HG03108 (cell line): ENCODE data around the gene B4GAT1.
"Not testable (repeated sequence)": the region's sequence is repeated elsewhere in the genome, so short reads cannot be mapped to it uniquely, and the experiment has no call there.

Experiments used
- ATAC-seq: cut with Tn5 transposase; IDR thresholded peaks from one replicate; pipeline ENCODE4 v1.9.1; 2021; ENCODE audit warnings: moderate library complexity; ENCODE audit not compliant: unreplicated experiment

B4GAT1 gene

DNA sequence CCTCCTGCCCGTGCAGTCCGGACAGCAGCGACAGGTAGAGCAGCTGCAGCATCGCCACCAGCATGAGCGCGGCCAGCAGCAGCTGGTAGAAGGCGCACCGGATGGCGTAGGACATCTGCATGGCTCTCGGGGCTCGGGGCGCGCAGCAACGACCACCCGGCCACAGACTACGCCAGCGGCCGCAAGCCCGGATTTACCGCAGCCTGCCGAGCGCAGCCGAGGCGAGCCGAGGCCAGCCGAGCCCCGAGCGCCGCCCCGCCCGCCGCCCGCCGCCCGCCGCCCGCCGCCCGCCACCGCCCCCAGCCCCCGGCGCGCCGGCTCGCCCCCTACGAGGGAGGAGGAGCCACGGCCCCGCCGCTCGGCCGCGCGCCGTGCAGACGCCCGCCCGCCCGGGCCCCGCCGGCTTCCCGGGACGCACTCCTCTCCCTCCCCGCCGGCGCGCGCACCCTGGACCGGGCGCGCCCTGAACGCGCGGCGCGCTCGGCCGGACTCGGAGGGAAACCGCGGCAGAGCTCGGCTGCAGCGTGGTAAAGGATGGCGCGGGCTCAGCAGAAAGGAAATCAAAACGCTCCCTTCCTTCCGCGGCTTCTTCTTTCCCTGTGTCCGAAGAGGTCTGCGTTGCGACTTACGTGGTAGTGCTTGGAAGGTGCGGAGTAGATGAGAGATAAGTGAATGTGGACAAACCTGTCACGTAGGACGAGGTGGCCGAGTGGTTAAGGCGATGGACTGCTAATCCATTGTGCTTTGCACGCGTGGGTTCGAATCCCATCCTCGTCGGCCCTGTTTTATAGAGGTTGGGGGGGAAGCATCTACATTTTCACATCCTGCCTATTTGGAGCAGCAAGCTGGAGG lies at the start of gene B4GAT1:
Gene B4GAT1 (minus strand): TSS at position 205 of the 852 bp plus-strand sequence. CDS start 84 bp downstream, at position 121.
- ATAC-seq, result no peak

DNA sequence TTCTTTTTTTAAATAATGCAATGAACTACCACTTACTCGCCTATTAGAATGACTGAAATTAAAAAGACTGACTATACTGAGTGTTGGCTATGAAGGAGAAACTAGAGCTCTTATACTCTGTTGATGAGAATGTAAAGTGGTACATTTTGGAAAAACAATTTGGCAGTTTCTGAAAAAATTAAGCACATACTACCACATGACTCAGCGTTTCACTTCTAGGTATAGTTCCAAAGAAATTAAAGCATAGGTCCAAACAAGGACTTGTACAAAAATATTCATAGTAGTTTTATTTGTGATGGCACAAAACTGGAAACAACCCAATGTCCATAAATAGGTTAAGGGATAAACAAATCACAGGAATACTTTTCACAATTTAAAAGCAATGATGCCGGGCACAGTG lies 46.5 kb upstream of the B4GAT1 start:
- ATAC-seq, result no peak

DNA sequence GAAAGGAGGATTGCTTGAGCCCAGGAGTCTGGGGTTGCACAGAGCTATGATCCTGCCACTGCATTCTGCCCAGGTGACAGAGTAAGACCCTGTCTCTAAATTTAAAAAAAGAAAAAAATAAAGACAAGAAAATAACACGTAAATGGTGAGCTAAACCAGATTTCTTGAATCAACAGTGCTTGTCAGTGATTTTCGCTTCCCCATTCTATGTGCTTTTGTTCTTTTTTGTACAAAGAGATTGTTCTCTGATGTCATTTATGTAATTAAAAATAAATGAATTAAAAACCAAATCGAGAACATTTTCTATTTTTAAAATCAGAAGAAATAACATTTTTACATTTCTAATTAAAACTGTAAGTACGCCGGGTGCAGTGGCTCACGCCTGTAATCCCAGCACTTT lies 43.9 kb upstream of the B4GAT1 start:
- no peak for ATAC-seq

DNA sequence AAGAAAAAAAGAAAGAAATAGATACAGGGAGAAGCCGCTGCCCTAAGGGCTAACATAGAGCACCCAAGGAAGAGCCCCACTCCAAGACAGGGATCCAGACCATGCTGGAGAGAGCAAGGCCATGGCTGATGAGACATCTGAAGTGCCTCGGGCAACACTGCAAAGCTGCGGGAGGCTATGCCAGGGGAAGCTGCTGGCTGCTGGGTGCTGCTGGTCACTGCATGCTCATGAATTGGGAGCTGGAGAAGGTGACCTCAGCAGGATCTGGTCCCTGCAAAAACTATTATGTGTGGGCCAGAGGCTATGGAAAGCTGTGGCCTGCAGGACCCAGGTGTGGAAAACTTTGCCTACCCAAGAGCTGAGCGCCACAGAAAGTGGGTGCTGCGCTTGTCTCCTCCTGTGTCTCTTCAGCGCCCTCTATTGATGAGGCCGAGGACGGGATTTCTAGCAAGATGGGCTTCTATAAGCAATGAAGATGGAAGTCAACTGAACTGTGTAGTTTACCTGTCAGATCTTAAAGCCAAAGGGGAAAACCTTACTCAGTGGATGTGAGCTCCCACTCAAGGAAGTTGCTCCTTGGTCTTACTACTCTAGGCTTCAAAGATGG lies 41.5 kb upstream of the B4GAT1 start:
- ATAC-seq, result no peak

DNA sequence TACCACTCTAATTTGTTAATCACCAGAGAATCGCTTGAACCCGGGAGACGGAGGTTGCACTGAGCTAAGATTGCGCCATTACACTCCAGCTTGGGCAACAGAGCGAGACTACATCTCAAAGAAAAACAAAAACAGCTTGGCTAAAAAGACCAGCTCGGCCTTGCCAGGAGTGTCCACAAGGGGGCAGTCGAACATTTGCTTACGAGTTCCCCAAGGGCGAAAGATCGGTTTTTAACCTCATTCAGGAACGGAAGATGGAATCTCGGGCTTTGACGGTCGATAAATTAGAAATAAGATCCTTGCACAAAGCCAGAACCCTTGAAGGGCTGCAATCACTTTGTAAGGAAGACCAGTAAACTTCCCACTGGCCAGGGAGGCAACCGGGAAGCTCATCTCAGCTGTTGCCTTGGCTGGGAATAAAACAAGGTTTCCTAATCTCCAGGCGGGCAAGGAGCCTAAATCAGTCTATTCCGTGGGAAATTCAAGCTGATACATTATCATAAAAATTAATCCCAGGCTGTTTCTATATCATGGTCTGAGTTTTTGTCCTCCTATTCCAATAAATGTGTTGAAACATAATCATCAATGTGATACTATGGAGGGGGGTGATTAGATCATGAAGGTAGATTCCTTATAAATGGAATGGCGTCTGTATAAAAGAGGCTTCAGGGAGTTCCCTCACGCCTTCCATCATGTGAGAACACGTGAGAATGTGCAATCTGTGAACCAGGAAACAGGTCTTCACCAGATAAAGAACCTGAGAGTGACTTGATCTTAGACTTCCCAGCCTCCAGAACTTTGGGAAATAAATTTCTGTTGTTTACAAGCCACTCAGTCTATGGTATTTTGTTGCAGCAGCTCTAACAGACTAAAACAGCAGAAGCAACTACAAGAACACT lies 39.0 kb upstream of the B4GAT1 start:
- ATAC-seq, result no peak

DNA sequence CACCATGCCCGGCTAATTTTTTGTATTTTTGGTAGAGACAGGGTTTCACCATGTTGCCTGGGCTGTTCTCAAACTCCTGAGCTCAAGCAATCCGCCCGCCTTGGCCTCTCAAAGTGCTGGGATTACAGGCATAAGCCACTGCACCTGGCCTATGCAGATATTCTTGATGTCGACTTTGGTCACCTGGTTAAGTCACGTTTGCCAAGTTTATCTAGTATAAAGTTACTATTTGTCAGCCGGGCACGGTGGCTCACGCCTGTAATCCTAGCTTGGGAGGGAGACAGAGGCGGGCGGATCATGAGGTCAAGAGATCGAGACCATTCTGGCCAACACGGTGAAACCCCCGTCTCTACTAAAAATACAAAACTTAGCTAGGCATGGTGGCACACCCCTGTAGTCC lies 36.9 kb upstream of the B4GAT1 start:
- ATAC-seq, result not testable (repeated sequence)

DNA sequence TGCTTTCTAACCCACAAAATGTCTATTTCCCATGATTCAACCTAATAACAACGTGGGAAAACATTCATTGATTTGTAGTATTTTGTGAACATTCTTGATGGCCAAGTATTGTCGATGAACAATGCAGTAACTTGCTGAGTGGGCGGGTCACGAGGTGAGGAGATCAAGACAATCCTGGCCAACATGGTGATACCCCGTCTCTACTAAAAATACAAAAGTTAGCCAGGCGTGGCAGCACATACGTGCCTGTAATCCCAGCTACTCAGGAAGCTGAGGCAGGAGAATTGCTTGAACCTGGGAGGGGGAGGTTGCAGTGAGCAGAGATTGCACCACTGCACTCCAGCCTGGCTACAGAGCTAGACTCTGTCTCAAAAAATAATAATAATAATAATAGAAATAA lies 32.8 kb upstream of the B4GAT1 start:
- not testable (repeated sequence) for ATAC-seq

DNA sequence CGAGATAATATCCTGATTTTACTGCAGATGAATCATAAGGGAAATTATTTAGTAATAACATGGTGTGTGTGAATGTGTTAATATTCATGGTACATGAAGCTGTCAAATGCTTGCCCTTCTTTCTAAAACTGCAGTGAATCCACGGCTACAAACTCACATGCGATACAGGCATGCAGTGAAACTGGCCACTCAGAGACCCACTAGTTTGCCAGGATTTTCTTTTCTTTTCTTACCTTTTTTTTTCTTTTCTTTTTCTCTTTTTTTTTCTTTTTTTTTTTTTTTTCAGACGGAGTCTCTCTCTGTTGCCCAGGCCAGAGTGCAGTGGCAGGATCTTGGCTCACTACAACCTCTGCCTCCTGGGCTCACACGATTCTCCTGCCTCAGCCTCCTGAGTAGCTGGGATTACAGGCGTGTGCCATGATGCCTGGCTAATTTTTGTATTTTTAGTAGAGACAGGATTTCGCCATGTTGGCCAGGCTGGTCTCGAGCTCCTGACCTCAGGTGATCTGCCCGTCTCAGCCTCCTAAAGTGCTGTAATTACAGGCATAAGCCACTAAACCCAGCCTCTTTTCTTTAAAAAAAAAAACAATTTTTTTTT lies 26.4 kb upstream of the B4GAT1 start:
- ATAC-seq, result not testable (repeated sequence)

DNA sequence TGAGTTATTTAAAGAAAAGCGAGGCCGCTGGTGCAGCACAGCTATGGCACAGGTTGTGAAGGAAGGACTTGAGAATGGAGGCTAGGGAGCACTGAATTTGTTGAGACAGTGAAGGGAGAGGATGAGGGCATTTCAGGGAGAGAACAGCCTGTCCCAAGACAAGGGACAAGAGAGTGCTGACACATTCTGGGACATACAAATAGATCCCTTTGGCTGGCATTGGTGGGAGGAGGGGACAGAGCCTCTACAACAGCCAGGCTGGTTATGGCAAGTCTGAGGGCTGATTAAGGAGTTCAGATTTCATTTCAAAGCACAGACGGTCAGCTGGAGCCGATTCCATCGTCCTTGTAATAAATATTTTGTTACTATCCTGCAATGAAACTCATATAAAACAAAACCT lies 25.8 kb upstream of the B4GAT1 start:
- no peak for ATAC-seq

DNA sequence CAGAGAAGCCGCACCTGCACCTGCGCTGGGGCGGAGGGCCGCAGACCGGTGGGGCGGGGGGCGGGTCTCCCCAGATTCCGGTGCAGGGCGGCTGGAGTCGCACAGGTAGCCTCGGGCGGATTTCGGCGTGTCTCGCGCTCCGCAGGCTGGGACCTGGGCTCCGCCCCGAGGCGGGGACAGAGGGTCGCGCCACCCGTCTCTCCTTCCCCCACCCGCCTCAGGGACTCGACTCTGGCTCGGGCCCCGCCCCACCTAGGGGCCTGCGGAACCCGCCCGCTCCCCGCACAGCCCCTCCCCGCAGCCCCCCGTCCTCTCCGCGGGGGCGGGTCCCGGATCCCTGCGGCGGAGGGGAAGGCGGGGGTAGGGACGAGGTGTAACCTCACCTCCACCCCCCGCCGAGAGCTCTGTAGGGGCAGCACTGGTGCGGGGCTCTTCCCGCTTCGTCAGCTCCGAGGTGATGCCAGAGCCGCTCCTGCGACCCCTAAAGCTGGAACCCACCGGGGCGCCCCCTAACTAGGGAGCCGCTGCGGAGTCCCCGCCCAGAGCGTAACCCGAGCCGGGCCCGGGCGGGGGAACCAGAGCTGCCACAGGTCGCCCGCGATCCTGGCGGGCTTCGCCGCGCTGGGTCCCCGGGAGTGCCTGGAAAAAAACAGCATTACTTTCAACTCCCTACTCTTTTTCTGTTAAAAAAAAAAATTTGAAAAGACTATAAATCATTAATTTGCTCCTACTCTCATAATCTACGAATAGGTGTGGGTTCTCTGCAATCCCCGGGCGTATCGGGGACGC lies 24.4 kb upstream of the B4GAT1 start, which contains the start of gene SLC29A2:
Gene SLC29A2 (minus strand): TSS at position 134 of the 789 bp plus-strand sequence. CDS start 169 bp downstream, outside the sequence.
- ATAC-seq, result peak; percentile 75

DNA sequence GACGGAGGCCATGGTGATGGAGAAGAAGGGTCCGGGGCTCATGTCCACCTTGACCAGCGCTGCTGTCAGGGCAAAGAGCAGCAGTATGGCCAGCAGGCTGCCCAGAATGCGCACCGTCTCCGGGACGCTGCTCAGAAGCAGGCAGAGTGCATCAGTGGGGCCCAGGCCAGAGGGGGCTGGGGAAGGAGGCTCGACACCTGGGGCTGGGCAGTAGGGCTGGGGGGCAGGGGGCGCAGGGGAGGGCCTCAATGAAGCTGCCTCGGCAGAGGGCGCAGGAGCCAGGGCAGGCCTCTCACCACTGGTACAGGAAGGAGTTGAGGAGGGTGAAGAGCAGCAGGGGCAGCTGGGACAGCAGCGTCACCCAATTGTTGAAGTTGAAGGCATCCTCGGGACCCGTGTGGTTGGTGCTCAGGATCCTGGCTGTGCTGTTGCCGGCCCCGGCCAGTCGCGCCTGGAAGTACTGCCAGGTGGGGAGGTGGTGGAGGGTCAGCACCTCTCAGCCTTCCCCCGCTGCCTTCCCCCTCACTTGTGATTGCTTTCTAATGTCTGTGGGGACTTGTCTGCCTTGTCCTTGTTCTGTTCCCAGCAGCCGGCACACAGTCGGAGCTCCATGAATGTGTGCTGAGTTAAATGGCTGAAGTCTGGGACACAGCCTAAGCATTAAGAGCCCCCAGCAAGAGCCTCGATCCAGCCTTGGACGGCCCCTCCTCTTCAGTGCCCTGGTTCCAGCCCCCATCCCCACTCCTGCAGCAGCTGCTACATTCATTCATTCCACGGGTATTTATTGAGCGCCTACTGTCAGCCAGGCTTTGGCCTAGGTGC lies 21.9 kb upstream of the B4GAT1 start:
- ATAC-seq, result no peak

DNA sequence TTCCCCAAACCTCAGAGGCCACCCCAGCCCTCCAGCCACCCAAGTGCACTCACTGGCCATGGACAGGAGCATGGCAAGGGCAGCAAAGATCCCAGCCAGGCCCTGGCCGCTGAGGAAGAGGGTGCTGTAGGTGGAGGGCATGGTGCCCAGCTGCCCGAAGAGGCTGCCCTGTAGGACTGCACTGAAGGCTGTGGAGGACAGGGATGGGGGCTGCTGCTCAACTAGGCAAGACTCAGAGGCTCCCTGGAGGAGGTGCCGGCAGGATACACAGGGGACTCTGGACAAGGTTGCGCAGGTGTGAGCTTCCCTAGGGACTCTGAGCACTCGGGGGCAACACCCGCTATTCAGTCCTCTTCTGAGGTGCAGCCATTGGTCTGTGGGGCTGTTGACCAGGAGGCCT lies 21.1 kb upstream of the B4GAT1 start:
- no peak for ATAC-seq

DNA sequence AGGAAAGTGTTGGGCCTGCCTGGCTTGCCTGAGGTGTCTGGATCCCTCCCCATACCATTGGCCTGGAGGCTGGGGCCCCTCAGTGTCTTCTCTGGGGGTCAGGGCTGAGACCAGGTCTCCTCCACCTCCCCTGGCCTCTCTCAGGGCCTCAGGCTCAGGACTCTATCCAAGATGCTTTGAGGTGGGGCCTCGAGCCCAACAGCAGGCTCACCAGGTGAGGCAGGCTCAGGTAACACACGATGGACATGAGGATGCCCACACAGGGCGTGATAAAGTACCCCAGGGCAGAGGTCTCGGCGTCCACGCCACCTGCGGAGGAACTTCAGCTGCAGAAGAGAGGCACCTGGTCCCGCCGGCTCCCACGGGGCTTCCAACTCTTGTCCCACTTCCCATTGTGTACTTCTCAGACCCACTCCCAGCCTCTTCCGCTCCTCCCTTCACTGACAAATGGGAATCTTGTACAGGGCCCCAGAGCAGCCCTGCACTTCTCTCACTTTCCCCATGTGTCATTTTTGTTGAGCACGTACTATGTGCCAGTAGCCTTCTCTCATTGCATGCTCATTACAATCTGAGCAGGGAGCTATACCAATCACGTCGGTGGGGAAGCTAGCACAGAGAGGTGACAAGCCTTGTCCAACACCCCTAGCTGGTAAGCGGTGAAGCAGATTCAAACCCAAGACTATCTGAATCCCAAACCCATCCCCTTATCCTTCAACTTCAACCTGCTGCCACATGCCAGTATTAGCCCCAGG lies 20.3 kb upstream of the B4GAT1 start:
- ATAC-seq, result no peak

DNA sequence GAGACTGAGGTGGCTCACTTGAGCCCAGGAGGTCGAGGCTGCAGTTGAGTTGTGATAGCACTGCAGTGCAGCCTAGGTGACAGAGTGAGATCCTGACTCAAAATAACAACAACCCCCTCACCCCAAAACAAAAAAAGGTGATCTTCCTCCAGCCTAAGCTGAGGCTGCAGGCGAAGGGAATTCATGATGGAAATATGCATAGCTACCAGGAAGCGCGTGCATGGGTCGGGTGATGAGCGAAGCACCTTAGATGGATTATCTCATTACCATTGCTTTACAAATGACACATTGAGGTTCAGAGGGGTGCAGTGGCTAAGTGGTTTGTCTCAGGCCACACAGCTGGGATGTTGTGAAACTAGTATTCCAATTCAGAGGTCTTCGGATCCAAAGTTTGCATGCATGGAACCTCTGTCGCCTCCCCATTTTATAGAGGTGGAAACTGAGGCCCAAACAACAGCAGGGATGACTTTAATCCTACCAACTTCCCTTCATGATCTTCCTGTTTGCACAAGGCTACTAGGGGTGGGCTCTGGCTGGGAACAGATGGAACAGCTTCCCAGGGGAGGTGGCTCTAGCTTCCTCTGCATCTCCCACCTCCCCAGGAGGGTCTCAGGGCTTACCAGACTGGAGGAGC lies 19.5 kb upstream of the B4GAT1 start:
- ATAC-seq, result no peak

DNA sequence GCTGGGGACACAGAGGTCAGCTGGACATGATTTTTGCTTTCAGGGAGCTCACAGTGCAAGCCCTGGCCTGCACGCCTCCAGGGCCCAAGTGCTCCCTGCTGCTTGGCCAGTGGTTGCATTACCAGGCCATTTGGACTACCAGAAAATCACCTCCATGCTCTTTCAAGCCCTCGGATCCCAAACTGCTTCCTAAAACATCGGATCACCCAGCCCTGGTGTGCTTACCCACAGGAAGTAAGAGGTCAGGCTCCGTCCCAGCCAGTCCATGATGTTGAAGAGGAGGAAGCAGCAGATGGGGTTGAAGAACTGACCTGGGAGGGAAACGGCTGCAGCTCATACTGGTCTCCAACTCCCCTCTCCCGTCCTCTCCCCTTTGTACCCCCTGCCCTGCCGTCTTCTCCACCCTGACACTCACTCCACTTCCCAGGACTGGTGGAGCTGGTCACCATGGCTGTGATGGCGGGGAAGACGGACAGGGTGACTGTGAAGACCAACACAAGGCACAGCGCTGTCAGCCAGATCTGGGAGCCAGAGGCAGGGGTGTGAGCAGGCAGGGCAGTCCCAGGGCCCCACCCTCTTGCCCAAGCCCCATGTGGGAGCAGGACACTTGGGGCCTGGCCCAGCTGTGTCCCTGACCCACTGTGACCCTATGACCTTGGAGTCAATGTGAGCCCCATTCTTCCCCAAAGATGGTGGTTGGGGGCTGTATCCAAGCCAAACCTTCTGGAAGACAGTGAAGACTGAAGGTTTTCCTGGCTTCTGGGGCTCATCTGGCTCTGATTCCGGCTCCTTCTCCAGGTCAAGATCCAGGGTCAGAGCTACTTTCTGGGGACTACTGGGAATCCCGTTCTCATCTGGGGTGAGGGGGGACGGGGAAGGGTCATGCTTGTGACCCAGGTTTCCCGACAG lies 18.5 kb upstream of the B4GAT1 start:
- no peak for ATAC-seq

DNA sequence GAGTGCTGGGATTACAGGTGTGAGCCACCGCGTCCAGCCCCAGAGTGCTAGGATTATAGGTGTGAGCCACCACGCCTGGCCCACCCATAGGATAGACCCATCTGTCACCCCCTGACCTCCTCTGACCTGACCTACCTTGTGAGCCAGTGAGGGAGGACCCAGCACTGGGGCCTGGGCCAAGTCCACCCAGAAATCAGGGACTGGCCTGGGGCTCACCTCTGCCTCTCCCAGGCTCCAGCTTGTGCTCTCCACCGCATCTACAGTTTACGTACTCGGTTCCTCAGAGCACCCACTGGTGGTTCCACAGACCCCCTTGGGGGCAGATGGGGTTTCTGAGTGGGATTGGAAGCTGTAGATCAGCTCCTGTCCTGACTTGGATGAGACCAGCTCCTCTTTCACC lies 17.7 kb upstream of the B4GAT1 start:
- no peak for ATAC-seq
